Fibroblast of the aortic adventitia (primary cell): ENCODE data around the gene NLGN2. TPM values are rescaled to one million over a fixed set of nuclear protein-coding genes. Genes with fewer than 3 reads are reported as not detected.

Source experiments
- DNase-seq: peaks from one replicate; pipeline ENCODE4 v3.0.0-alpha.2; 2010; ENCODE audit warnings: low read depth
- H3K4me3 ChIP-seq: 2 replicates; pipeline ENCODE4 v1.5.1; 2011; ENCODE audit warnings: low read depth, mild to moderate bottlenecking, control low read depth, low read length, moderate library complexity
- total RNA-seq: library from RNA; depleted of rRNA; stranded (reverse); fragments of >200 nt; gene quantifications from 2 replicates; pipeline ENCODE4 v1.2.3, GENCODE V29; 2012; ENCODE audit warnings: low replicate concordance
- TF ChIP-seq, protein P1 (sequence below): IDR thresholded peaks from 2 replicates; pipeline ENCODE4 v1.5.1; 2011; ENCODE audit warnings: mild to moderate bottlenecking, low read length, control low read depth, inconsistent platforms; ENCODE audit not compliant: insufficient read depth

NLGN2 gene
- total RNA-seq, 1 donor, result 7.0 TPM

DNA sequence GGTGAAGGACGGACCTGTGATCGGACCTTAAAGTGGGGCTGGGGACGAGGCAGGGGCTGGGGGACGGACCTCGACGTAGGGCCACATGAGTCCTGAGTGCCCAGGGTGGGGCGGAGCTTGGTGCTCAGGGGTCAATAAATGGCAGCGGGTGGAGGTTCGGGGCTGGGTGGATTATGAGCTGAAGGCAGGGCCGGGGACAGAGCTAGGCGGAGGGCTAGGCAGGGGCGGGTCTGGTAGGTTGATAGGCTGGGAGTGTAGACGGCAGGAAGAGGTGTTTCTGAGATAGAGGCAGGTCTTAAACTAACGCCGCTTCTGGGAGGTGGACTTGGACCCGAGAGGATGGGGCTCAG is 37.9 kb downstream of the NLGN2 start:
- no peak for DNase-seq
- H3K4me3 ChIP-seq, result peak overlapping the region; percentile 33
- TF ChIP-seq, protein P1, sequence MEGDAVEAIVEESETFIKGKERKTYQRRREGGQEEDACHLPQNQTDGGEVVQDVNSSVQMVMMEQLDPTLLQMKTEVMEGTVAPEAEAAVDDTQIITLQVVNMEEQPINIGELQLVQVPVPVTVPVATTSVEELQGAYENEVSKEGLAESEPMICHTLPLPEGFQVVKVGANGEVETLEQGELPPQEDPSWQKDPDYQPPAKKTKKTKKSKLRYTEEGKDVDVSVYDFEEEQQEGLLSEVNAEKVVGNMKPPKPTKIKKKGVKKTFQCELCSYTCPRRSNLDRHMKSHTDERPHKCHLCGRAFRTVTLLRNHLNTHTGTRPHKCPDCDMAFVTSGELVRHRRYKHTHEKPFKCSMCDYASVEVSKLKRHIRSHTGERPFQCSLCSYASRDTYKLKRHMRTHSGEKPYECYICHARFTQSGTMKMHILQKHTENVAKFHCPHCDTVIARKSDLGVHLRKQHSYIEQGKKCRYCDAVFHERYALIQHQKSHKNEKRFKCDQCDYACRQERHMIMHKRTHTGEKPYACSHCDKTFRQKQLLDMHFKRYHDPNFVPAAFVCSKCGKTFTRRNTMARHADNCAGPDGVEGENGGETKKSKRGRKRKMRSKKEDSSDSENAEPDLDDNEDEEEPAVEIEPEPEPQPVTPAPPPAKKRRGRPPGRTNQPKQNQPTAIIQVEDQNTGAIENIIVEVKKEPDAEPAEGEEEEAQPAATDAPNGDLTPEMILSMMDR, result no peak

DNA sequence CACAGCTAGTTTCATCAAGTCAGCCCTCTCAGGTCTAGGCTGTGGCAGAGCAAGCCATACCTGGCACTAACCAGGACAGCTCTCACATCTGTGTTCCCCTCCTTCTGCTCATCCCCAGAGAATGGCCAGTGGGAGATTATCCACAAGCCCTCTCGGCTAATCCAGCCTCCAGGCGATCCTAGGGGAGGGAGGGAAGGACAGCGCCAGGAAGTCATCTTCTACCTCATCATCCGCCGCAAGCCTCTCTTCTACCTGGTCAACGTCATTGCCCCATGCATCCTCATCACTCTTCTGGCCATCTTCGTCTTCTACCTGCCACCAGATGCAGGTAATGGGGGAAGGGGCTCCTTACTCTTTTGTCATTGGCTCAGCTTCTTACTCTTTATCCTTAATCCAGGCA is 40.8 kb downstream of the NLGN2 start:
- TF ChIP-seq, protein P1, result no peak
- DNase-seq, result no peak
- no peak overlapping the region for H3K4me3 ChIP-seq

DNA sequence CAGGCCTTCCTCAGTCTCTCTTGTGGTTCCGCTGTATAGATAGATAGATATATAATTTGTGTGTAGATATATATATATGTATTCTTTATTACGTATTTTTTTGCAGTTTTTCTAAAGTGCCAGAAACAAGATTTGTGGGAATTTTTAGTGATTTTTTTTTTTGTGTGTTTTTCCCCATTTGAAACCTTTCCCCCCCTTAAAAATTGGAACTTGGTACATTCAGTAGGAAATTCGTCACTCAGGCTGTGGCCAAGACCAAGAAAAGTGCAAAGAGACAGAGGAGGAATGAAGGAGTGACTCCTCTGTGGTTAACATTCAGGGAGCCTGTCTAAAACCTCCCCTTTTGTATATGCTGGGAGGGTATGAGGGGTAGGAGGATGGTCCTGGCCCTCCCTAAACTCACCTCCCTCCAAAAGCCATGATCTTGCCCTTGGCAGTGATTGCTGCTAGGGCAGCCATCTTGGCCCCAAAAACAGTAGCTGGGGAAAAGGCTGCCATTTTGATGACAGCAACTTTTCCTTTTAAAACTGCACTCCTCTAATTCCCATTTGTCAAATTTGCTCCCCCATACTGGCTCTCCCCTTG is 52.4 kb downstream of the NLGN2 start:
- no peak overlapping the region for H3K4me3 ChIP-seq
- TF ChIP-seq, protein P1, result no peak
- DNase-seq, result peak; percentile 24

DNA sequence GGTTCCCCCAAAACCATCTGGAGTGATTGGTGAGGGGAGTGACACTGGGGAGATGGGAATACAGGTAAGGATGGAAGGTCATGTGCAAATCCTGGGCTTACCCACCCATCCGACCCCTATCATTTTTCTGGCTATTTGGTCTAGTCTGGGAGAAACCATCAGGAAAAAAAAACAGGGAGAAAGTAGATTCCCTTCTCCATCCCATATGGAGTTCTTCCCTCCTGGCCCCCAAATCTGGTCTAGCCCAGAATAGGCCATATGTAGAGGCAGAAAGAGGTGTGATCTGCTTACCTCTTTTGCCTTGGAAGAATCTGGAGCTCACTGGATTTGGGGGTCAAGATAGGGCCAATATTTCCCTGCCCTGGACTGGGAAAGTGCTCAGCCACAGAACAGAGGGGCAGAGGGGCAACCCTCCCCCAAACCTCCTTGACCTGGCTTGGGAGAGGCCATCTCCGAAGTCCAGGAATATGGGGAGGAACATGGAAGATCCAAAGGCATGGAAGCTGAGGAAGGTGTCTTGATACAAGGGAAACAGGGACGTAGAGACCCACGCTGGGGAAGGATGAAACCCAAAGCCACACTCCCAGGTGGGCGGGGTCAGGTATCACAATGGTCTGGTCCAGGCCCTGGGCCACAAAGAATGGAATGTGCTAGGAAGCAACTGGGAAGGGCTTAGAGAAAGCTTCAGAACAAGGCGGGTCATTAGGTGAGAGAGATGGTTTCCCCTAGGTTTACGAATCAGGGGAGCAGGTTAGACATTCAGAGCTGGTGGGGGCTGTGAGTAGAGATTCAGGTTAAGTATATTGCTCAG is 53.4 kb downstream of the NLGN2 start:
- no peak for DNase-seq
- H3K4me3 ChIP-seq, result no peak overlapping the region
- TF ChIP-seq, protein P1, result no peak

DNA sequence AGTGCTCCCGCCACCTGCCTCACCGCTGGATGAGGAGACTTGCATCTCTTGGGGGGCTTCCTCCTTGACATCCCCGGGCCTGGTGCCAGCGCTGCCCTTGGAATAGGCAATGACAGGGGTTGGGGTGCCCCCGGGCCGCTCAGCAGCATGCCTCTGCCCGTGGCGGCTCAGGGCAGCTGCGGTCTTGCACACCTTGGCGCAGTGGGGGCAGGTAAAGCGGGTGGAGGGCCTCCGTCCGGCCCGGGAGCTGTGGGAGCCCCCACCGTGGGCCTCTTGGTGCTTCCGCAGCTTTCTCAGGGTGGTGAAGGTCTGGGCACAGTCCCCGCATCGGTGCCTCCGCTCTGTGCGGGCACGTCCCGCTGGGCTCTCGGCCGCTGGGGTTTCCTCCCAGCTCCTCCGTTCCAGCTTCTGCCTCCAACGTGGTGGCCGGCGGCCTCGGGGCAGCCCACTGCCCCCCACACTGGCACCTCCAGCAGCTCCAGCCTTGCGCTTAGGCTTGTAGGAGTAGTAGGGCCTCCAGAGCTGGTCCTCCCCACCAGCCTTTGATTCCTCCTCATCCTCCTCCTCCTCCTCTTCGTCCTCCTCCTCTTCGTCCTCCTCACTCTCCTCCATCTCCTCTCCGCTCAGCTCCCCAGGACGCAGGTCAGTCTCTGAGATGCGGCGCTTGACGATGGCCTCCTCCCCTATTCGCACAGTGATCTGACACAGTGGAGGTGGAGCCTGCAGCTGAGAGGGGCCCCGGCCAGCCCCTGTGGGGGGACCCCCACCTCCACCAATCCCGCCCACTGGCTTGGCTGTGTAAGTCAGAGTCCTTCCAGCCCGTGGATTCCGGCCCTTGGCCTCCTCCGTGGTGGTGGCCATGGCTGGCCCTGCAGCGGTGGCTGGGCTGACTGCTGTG is 55.1 kb downstream of the NLGN2 start:
- no peak overlapping the region for H3K4me3 ChIP-seq
- TF ChIP-seq, protein P1, result no peak
- no peak for DNase-seq

DNA sequence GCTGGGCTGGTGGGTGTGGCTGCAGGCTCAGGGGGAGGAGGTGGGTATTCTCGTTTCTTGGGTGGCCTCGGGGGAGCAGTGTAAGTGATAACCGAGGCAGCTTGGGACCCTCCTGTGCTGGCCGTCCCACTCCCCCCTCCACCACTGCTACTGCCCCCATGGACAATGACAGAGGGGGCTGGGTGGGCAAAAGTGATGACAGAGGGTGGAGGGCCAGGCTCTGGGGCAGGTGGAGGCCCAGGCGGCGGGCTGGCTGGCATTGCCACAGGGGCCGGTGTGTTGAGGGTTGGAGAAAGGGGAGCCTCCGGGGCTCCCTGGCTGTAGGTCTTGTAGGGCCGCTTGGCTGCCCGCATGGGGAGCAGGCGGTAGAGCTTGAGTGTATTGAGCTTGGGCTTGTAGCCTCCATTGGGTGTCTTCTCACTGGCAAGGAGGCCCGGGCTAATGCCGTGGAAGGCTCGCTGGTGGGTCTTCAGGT is 55.8 kb downstream of the NLGN2 start:
- no peak for DNase-seq
- H3K4me3 ChIP-seq, result no peak overlapping the region
- TF ChIP-seq, protein P1, result no peak
